Measurements from ENCODE around the gene EPAS1.
A peak's percentile ranks its signal among the peaks of the same experiment; 100 is the strongest.

EPAS1 gene

GRCh38 chr2:46304635-46305034, 7.4 kb downstream of the EPAS1 start:
- no peak for TF ChIP-seq CTCF (IDR thresholded peaks at IDR 0.05; ENCODE audit: control insufficient read depth, extremely low read depth, insufficient read depth)
- H3K4me3 ChIP-seq (ENCODE audit: low read depth, low read length), result no peak overlapping the region
- DNase-seq (ENCODE audit: low read depth), result no peak

GRCh38 chr2:46305187-46305586, 8.0 kb downstream of the EPAS1 start:
- no peak overlapping the region for H3K4me3 ChIP-seq (ENCODE audit: low read depth, low read length)
- no peak for DNase-seq (ENCODE audit: low read depth)
- TF ChIP-seq CTCF (IDR thresholded peaks at IDR 0.05; ENCODE audit: control insufficient read depth, extremely low read depth, insufficient read depth), result no peak

GRCh38 chr2:46305767-46306166, 8.6 kb downstream of the EPAS1 start:
- TF ChIP-seq CTCF (IDR thresholded peaks at IDR 0.05; ENCODE audit: control insufficient read depth, extremely low read depth, insufficient read depth), result no peak
- DNase-seq (ENCODE audit: low read depth), result no peak
- no peak overlapping the region for H3K4me3 ChIP-seq (ENCODE audit: low read depth, low read length)

GRCh38 chr2:46306330-46306751, 9.1 kb downstream of the EPAS1 start:
- TF ChIP-seq CTCF (IDR thresholded peaks at IDR 0.05; ENCODE audit: control insufficient read depth, extremely low read depth, insufficient read depth), result no peak

GRCh38 chr2:46306988-46307655, 9.9 kb downstream of the EPAS1 start:
- H3K4me3 ChIP-seq (ENCODE audit: low read depth, low read length), result 0 out of 2 replicates have a peak overlapping the region, but pooled peaks have one; percentile 13
- no peak for TF ChIP-seq CTCF (IDR thresholded peaks at IDR 0.05; ENCODE audit: control insufficient read depth, extremely low read depth, insufficient read depth)
- no peak for DNase-seq (ENCODE audit: low read depth)

More at GRCh38 chr2:46306330-46306751, 9.1 kb downstream of the EPAS1 start:
- peak; percentile 59 for DNase-seq (ENCODE audit: low read depth)
- no peak overlapping the region for H3K4me3 ChIP-seq (ENCODE audit: low read depth, low read length)

- no peak for DNase-seq (ENCODE audit: low read depth)
- TF ChIP-seq CTCF (IDR thresholded peaks at IDR 0.05; ENCODE audit: control insufficient read depth, extremely low read depth, insufficient read depth), result peak; percentile 21; the same call in 1 of the 2 replicates
- no peak overlapping the region for H3K4me3 ChIP-seq (ENCODE audit: low read depth, low read length)
Measured at GRCh38 chr2:46308081-46308480, 10.9 kb downstream of the EPAS1 start.

- H3K4me3 ChIP-seq (ENCODE audit: low read depth, low read length), result no peak overlapping the region
- DNase-seq (ENCODE audit: low read depth), result no peak
- no peak for TF ChIP-seq CTCF (IDR thresholded peaks at IDR 0.05; ENCODE audit: control insufficient read depth, extremely low read depth, insufficient read depth)
Measured at GRCh38 chr2:46308629-46309028, 11.4 kb downstream of the EPAS1 start.
